GM12878 (cell line): Measurements from ENCODE around the gene KLHDC9.

ENCODE experiments used
- MTA3 ChIP-seq: IDR thresholded peaks from 2 replicates; pipeline ENCODE4 v1.6.1; 2012; ENCODE audit warnings: low read length, inconsistent platforms, borderline replicate concordance
- YBX1 ChIP-seq: fragments of 450-650 bp; IDR thresholded peaks from 2 replicates; pipeline ENCODE4 v1.6.1; 2016; ENCODE audit warnings: antibody characterized with exemption

DNA sequence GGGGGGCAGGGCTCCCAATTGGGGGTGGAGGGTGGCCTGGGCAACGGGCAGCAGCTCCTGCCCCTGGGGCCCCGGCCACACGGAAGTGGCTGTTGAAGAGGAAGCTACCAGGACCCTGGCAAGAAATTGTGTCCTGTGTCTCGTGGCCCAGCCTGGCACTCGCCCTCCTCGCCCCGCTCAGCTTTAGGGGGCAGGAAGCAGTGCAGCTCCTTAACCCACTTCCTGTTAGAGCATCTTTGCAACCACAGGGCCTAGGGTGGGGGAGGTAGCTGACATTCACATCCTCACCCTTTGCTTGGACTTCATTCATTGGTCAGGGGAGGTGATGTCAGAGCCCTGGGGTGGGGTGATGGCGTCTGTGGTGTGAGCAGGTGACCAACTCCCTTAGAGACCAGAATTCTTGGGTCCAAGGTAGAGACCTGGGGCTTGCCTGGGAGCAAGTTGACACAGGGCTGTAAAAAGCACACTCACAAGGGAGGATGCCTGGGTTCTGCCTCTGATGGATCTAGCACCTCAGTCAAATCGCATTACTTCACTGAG is 28.4 kb upstream of the KLHDC9 start, which contains the start of gene ARHGAP30:
- TF ChIP-seq YBX1 (no peak), MTA3 (peak; percentile 8; the same call in 1 of the 2 replicates)
